HCT116 (cell line): ENCODE measurements around the gene HEPACAM.

ENCODE experiments used
- CEBPB ChIP-seq: IDR thresholded peaks from 2 replicates; pipeline ENCODE4 v1.6.1; 2012; ENCODE audit warnings: low read depth
- EZH2 ChIP-seq: fragments of 200-600 bp; sonication (generic); IDR thresholded peaks from 2 replicates; pipeline ENCODE4 v1.6.1; 2017; ENCODE audit warnings: antibody characterized with exemption, mixed run types
- EZH2phosphoT487 ChIP-seq: fragments of 200-600 bp; IDR thresholded peaks from 2 replicates; pipeline ENCODE4 v1.6.1; 2018; ENCODE audit warnings: antibody characterized with exemption, borderline replicate concordance
- FOSL1 ChIP-seq: IDR thresholded peaks from 2 replicates; pipeline ENCODE4 v1.6.1; 2012; ENCODE audit warnings: low read depth
- POLR2A ChIP-seq: IDR thresholded peaks from 2 replicates; pipeline ENCODE4 v1.7.0; 2011; ENCODE audit warnings: borderline replicate concordance; ENCODE audit not compliant: insufficient read depth, insufficient read length; ENCODE audit errors: extremely low read depth
- RAD21 ChIP-seq: IDR thresholded peaks from 2 replicates; pipeline ENCODE4 v1.6.1; 2012; ENCODE audit warnings: low read depth, mild to moderate bottlenecking
- REST ChIP-seq: IDR thresholded peaks from 2 replicates; pipeline ENCODE4 v1.6.1; 2012; ENCODE audit warnings: low read depth
- SP1 ChIP-seq: IDR thresholded peaks from 2 replicates; pipeline ENCODE4 v1.6.1; 2012; ENCODE audit warnings: low read depth
- YY1 ChIP-seq: IDR thresholded peaks from 2 replicates; pipeline ENCODE4 v1.6.1; 2011; ENCODE audit warnings: low read length, low read depth, moderate library complexity, mild to moderate bottlenecking; ENCODE audit not compliant: insufficient replicate concordance; ENCODE audit errors: extremely low read depth
- TF ChIP-seq, protein P1 (sequence below), 3 experiments: fragments of 200-600 bp in 1 of 3; sonication (generic) in 1 of 3; IDR thresholded peaks in 2 of 3; conservative IDR thresholded peaks in 1 of 3; 2 replicates each; pipeline ENCODE4 v1.5.1; 2012 to 2017; ENCODE audit warnings: low read depth in 2 of 3, low read length in 2 of 3, antibody characterized with exemption in 1 of 3, borderline replicate concordance in 1 of 3, control low read depth in 1 of 3, mild to moderate bottlenecking in 1 of 3, mixed read lengths in 1 of 3, mixed run types in 1 of 3, moderate library complexity in 1 of 3; ENCODE audit not compliant: insufficient read depth in 1 of 3

GRCh38 chr11:124916370-124916710 is 19.5 kb downstream of the HEPACAM start:
- TF ChIP-seq EZH2 (no peak), REST (no peak), SP1 (no peak), YY1 (no peak), EZH2phosphoT487 (no peak), FOSL1 (no peak), CEBPB (no peak), RAD21 (no peak), POLR2A (no peak)
- TF ChIP-seq, protein P1, sequence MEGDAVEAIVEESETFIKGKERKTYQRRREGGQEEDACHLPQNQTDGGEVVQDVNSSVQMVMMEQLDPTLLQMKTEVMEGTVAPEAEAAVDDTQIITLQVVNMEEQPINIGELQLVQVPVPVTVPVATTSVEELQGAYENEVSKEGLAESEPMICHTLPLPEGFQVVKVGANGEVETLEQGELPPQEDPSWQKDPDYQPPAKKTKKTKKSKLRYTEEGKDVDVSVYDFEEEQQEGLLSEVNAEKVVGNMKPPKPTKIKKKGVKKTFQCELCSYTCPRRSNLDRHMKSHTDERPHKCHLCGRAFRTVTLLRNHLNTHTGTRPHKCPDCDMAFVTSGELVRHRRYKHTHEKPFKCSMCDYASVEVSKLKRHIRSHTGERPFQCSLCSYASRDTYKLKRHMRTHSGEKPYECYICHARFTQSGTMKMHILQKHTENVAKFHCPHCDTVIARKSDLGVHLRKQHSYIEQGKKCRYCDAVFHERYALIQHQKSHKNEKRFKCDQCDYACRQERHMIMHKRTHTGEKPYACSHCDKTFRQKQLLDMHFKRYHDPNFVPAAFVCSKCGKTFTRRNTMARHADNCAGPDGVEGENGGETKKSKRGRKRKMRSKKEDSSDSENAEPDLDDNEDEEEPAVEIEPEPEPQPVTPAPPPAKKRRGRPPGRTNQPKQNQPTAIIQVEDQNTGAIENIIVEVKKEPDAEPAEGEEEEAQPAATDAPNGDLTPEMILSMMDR (IDR thresholded peaks at IDR 0.05 in 2 of 3, conservative IDR thresholded peaks at IDR 0.05 in 1 of 3; ENCODE audit: borderline replicate concordance in 1 of 3, insufficient read depth in 1 of 3, low read depth in 2 of 3, low read length in 2 of 3) = no peak
